ENCODE measurements around the gene MRPL24. TPM values are rescaled to one million over a fixed set of nuclear protein-coding genes. Genes with fewer than 3 reads are reported as not detected.

MRPL24 gene
- total and polyA plus RNA-seq, 10 of the 15 experiments (the other 5 are each of a cell fraction or from before 2014, with no cell fraction given) = 87.4 to 269 (median 134) TPM

- ATAC-seq (peak; percentile 6; the same call in 2 of the 3 replicates), FAIRE-seq (no peak), DNase-seq (ENCODE audit: low read depth, low spot score) (no peak)
- H2AFZ ChIP-seq (ENCODE audit: control insufficient read depth, low read depth, low read length) = no peak overlapping the region
- SMC1A ChIA-PET (ENCODE audit: uncharacterized antibody, unreplicated experiment) = interaction anchor here (0.5 to 11.8 kb wide), 11 partner anchors 12 to 151 kb away, joined by 3 to 108 read pairs (median 4); partner anchors contain the start of genes ISG20L2, METTL25B and MRPL24
- no peak overlapping the region for H3K27ac ChIP-seq (ENCODE audit: control insufficient read depth, insufficient read depth)
- CTCF ChIA-PET = interaction anchor here (0.6 to 9.6 kb wide), 16 partner anchors 9 to 315 kb away, joined by 3 to 152 read pairs (median 6); partner anchors contain the start of genes ISG20L2, METTL25B and NTRK1
- WGBS (ENCODE audit: insufficient coverage, insufficient replicate concordance, low lambda C conversion rate, missing lambda C conversion rate) = 71% methylated on average over 9 of the region's 9 CpGs
- H3K79me2 ChIP-seq (ENCODE audit: control insufficient read depth, insufficient read depth, low read length) = peaks cover 84% of the 10 kb centered on the region
- no peaks in the 10 kb centered on the region for H3K27me3 ChIP-seq (replicated peaks in 1 of 2; ENCODE audit: control insufficient read depth in 2 of 2, insufficient read depth in 2 of 2, low read length in 1 of 2)
- POLR2A ChIA-PET = interaction anchor here (0.7 to 1.8 kb wide), 3 partner anchors 8 to 232 kb away, joined by 3 to 5 read pairs (median 4); no protein-coding TSS in a partner anchor
- H3K9ac ChIP-seq (ENCODE audit: control insufficient read depth, insufficient read depth, low read length) = no peak overlapping the region
- peaks cover 0 to 13% of the 10 kb centered on the region in 2 experiments; a peak in 2 of 4 replicates for H3K36me3 ChIP-seq (ENCODE audit: control insufficient read depth in 2 of 2, insufficient read depth in 2 of 2, low read length in 1 of 2)
- TF ChIP-seq IRF4 (IDR thresholded peaks at IDR 0.05; ENCODE audit: low read depth, low read length) = no peak
- TF ChIP-seq SRF (IDR thresholded peaks at IDR 0.05; ENCODE audit: low read depth in 2 of 2, low read length in 2 of 2) = no peak
- no peak for TF ChIP-seq NR2C2 (IDR thresholded peaks at IDR 0.05; ENCODE audit: borderline replicate concordance, control insufficient read depth, insufficient read length, low read depth)
- TF ChIP-seq CBX5 (IDR thresholded peaks at IDR 0.05; ENCODE audit: low read depth) = no peak
- no peak for TF ChIP-seq BMI1 (IDR thresholded peaks at IDR 0.05; ENCODE audit: borderline replicate concordance)
- TF ChIP-seq POLR2A (IDR thresholded peaks at IDR 0.05; ENCODE audit: low read depth, low read length) = no peak
- TF ChIP-seq ZNF24 (IDR thresholded peaks at IDR 0.05) = no peak
- TF ChIP-seq EZH2 (IDR thresholded peaks at IDR 0.05; ENCODE audit: borderline replicate concordance, control insufficient read depth, low read depth, low read length) = no peak
- TF ChIP-seq TCF7 (IDR thresholded peaks at IDR 0.05; ENCODE audit: borderline replicate concordance) = no peak
- TF ChIP-seq POLR2AphosphoS2 (IDR thresholded peaks at IDR 0.05; ENCODE audit: low read depth, low read length) = no peak
- TF ChIP-seq NFYB (IDR thresholded peaks at IDR 0.05; ENCODE audit: insufficient read depth, low read depth, low read length) = no peak
- TF ChIP-seq PAX5 (IDR thresholded peaks at IDR 0.05; ENCODE audit: borderline replicate concordance, low read depth, low read length) = no peak
- no peak for TF ChIP-seq FOS (IDR thresholded peaks at IDR 0.05; ENCODE audit: borderline replicate concordance, extremely low read depth, insufficient read length)
- TF ChIP-seq HDAC6 (IDR thresholded peaks at IDR 0.05; ENCODE audit: unreplicated experiment) = no peak
- TF ChIP-seq STAT1 (conservative IDR thresholded peaks at IDR 0.05) = no peak
- no peak for TF ChIP-seq ZNF384 (IDR thresholded peaks at IDR 0.05; ENCODE audit: borderline replicate concordance, low read depth, low read length)
- no peak for TF ChIP-seq ZBTB11 (CRISPR knock-in tag; IDR thresholded peaks at IDR 0.05)
- TF ChIP-seq SIN3A (IDR thresholded peaks at IDR 0.05; ENCODE audit: low read depth, low read length) = no peak
- TF ChIP-seq E2F4 (IDR thresholded peaks at IDR 0.05; ENCODE audit: low read depth, low read length) = no peak
- RAD21 ChIA-PET (ENCODE audit: unreplicated experiment) = interaction anchor here (1.4 to 1.9 kb wide), 2 partner anchors 45 to 47 kb away, joined by 5 to 9 read pairs; partner anchors contain the start of gene METTL25B
- no peaks in the 10 kb centered on the region for H3K4me1 ChIP-seq (ENCODE audit: control insufficient read depth, insufficient read depth, low read length)
- H3K4me3 ChIP-seq = peak overlapping the region; percentile 42; the same call in 1 of the 2 replicates
- no TSS peak for BruUV-seq (replicated peaks)
- intact Hi-C loops (cut with micrococcal nuclease; ENCODE audit: unreplicated experiment) = no loop called here
- in situ Hi-C loops (cut with MboI) = no loop called here
- peak overlapping the region; percentile 28 for H3K4me2 ChIP-seq (ENCODE audit: control insufficient read depth, insufficient read depth)
- H4K20me1 ChIP-seq (ENCODE audit: control insufficient read depth, insufficient read depth) = no peaks in the 10 kb centered on the region
- H3K9me3 ChIP-seq (replicated peaks; ENCODE audit: control insufficient read depth, insufficient read depth, low read length) = no peaks in the 10 kb centered on the region
These were observed 32.0 kb upstream of the MRPL24 start for GRCh38 chr1:156772728-156773497.
